SK-N-SH (cell line): ENCODE measurements around the gene ZNF91. TPM values are rescaled to one million over a fixed set of nuclear protein-coding genes. Genes with fewer than 3 reads are reported as not detected.

ENCODE experiments used
- CTCF ChIA-PET: fragments of 300-600, 350-600 bp; formaldehyde crosslinking; extraction: SDS; loops from one replicate; lab custom pipeline; 2021; lab: Yijun Ruan, JAX
- POLR2A ChIA-PET: fragments of 350-600 bp; sonication (Branson Sonifier 250); formaldehyde crosslinking; extraction: SDS; loops from one replicate; lab custom pipeline; 2020; ENCODE audit warnings: antibody characterized with exemption, inconsistent platforms; lab: Yijun Ruan, JAX
- DNase-seq: peaks from one replicate; pipeline ENCODE4 v3.0.0; 2012
- H2AFZ ChIP-seq: fragments of 200-600 bp; sonication (generic); 2 replicates; pipeline ENCODE4 v1.8.1; 2016; ENCODE audit warnings: antibody characterized with exemption, mild to moderate bottlenecking, low read depth
- H3F3A ChIP-seq: fragments of 200-600 bp; sonication (generic); replicated peaks from 2 replicates; pipeline ENCODE3; 2016; ENCODE audit warnings: antibody characterized with exemption, mild to moderate bottlenecking; ENCODE audit not compliant: insufficient read depth
- H3K27ac ChIP-seq, 2 experiments: fragments of 200-500 bp in 1 of 2; fragments of 200-600 bp in 1 of 2; sonication (Bioruptor generic) in 1 of 2; sonication (generic), shearing (Covaris generic) in 1 of 2; 2 replicates each; pipeline versions ENCODE4 v1.5.1 to v1.6.1; 2014 to 2016; ENCODE audit warnings: low read depth in 2 of 2, inconsistent platforms in 1 of 2, low read length in 1 of 2, mild to moderate bottlenecking in 1 of 2, mixed read lengths in 1 of 2
- H3K27me3 ChIP-seq: fragments of 200-600 bp; sonication (generic), shearing (Covaris generic); 2 replicates; pipeline ENCODE4 v1.6.1; 2016; ENCODE audit warnings: mixed run types; ENCODE audit not compliant: insufficient read depth
- H3K36me3 ChIP-seq, 2 experiments: fragments of 200-500 bp in 1 of 2; fragments of 200-600 bp in 1 of 2; sonication (Bioruptor generic) in 1 of 2; sonication (generic) in 1 of 2; replicated peaks in 1 of 2; 2 replicates each; pipeline versions ENCODE3 to v1.5.1; 2014 to 2016; ENCODE audit warnings: low read length in 1 of 2, mild to moderate bottlenecking in 1 of 2; ENCODE audit not compliant: insufficient read depth in 2 of 2, control insufficient read depth in 1 of 2
- H3K4me1 ChIP-seq, 2 experiments: fragments of 200-500 bp in 1 of 2; fragments of 200-600 bp in 1 of 2; sonication (Bioruptor generic) in 1 of 2; sonication (generic), shearing (Covaris generic) in 1 of 2; 2 replicates each; pipeline versions ENCODE4 v1.5.1 to v1.6.1; 2014 to 2016; ENCODE audit warnings: low read depth in 1 of 2, low read length in 1 of 2, mixed run types in 1 of 2; ENCODE audit not compliant: insufficient read depth in 2 of 2, control insufficient read depth in 1 of 2
- H3K4me2 ChIP-seq: fragments of 200-600 bp; sonication (generic), shearing (Covaris generic); 2 replicates; pipeline ENCODE4 v1.6.1; 2017; ENCODE audit warnings: mixed run types
- H3K4me3 ChIP-seq, 2 experiments: fragments of 200-500 bp in 1 of 2; fragments of 200-600 bp in 1 of 2; sonication (Bioruptor generic) in 1 of 2; sonication (generic), shearing (Covaris generic) in 1 of 2; 2 replicates each; pipeline versions ENCODE4 v1.5.1 to v1.8.1; 2014 to 2016; ENCODE audit warnings: low read depth in 2 of 2, inconsistent platforms in 1 of 2, low read length in 1 of 2, mild to moderate bottlenecking in 1 of 2, mixed read lengths in 1 of 2, moderate library complexity in 1 of 2
- H3K79me2 ChIP-seq: fragments of 200-600 bp; sonication (generic); 2 replicates; pipeline ENCODE4 v1.8.1; 2017; ENCODE audit warnings: mild to moderate bottlenecking; ENCODE audit not compliant: insufficient read depth
- H3K9ac ChIP-seq: fragments of 200-600 bp; sonication (generic); 2 replicates; pipeline ENCODE4 v1.6.1; 2017; ENCODE audit warnings: mixed run types
- H3K9me2 ChIP-seq: fragments of 200-600 bp; sonication (generic); 2 replicates; pipeline ENCODE4 v1.6.1; 2017; ENCODE audit warnings: mixed run types
- H3K9me3 ChIP-seq: fragments of 200-600 bp; sonication (generic); 2 replicates; pipeline ENCODE4 v1.6.1; 2017; ENCODE audit warnings: mixed run types, mild to moderate bottlenecking, moderate library complexity
- H4K20me1 ChIP-seq: fragments of 200-600 bp; sonication (generic); 2 replicates; pipeline ENCODE4 v1.6.1; 2017; ENCODE audit warnings: mild to moderate bottlenecking, mixed run types; ENCODE audit not compliant: insufficient read depth
- ELF1 ChIP-seq: IDR thresholded peaks from 2 replicates; pipeline ENCODE4 v1.4.0; 2012
- EZH2phosphoT487 ChIP-seq: fragments of 200-600 bp; sonication (generic); IDR thresholded peaks from 2 replicates; pipeline ENCODE4 v1.6.1; 2017; ENCODE audit warnings: low read depth, mixed run types, mild to moderate bottlenecking, antibody characterized with exemption, moderate library complexity, borderline replicate concordance
- FOXJ3 ChIP-seq: sonication (generic); formaldehyde crosslinking; IDR thresholded peaks from 2 replicates; pipeline ENCODE4 v1.5.1; 2020; ENCODE audit warnings: mild to moderate bottlenecking, missing genetic modification reagents
- GATA2 ChIP-seq: sonication (generic); formaldehyde crosslinking; IDR thresholded peaks from 2 replicates; pipeline ENCODE4 v1.5.0; 2020; ENCODE audit warnings: mild to moderate bottlenecking, missing genetic modification reagents
- IRF3 ChIP-seq: fragments of 150-350 bp; IDR thresholded peaks from 2 replicates; pipeline ENCODE4 v1.6.1; 2016; ENCODE audit warnings: mild to moderate bottlenecking, low read depth, low read length
- JUND ChIP-seq: IDR thresholded peaks from 2 replicates; pipeline ENCODE4 v1.4.0; 2012
- MAX ChIP-seq: IDR thresholded peaks from 2 replicates; pipeline ENCODE4 v1.4.0; 2012; ENCODE audit warnings: low read depth
- MXI1 ChIP-seq: IDR thresholded peaks from 2 replicates; pipeline ENCODE4 v1.6.1; 2012; ENCODE audit warnings: mild to moderate bottlenecking, low read depth, low read length, improper control_type of control experiment
- NFIC ChIP-seq: IDR thresholded peaks from 2 replicates; pipeline ENCODE4 v1.4.0; 2012; ENCODE audit warnings: borderline replicate concordance
- RAD21 ChIP-seq: IDR thresholded peaks from 2 replicates; pipeline ENCODE4 v1.6.1; 2012; ENCODE audit warnings: mild to moderate bottlenecking, low read length
- RXRA ChIP-seq: IDR thresholded peaks from 2 replicates; pipeline ENCODE4 v1.4.0; 2012; ENCODE audit warnings: low read depth, mild to moderate bottlenecking, borderline replicate concordance
- SIN3A ChIP-seq: IDR thresholded peaks from 2 replicates; pipeline ENCODE4 v1.6.1; 2012; ENCODE audit warnings: low read depth, mild to moderate bottlenecking, low read length, moderate library complexity, borderline replicate concordance
- TEAD4 ChIP-seq: IDR thresholded peaks from 2 replicates; pipeline ENCODE4 v1.4.0; 2012; ENCODE audit warnings: mild to moderate bottlenecking, borderline replicate concordance; ENCODE audit not compliant: insufficient read depth
- USF2 ChIP-seq: fragments of 150-350 bp; IDR thresholded peaks from 2 replicates; pipeline ENCODE4 v1.6.1; 2017; ENCODE audit warnings: antibody characterized with exemption, low read length, low read depth, borderline replicate concordance
- YY1 ChIP-seq: IDR thresholded peaks from 2 replicates; pipeline ENCODE4 v1.4.0; 2012; ENCODE audit warnings: low read depth, mild to moderate bottlenecking
- WGBS: methylation state at CpG from one replicate; pipeline ENCODE4 v1.1.6; 2017; ENCODE audit warnings: low lambda C conversion rate; 5-methylcytosine and 5-hydroxymethylcytosine counted together
- polyA plus RNA-seq, 3 experiments: library from polyadenylated mRNA; depleted of rRNA; stranded (reverse); fragments of >200 nt; gene quantifications; 2 replicates each; pipeline ENCODE4 v1.2.3, GENCODE V29; 2012
- TF ChIP-seq, protein P1 (sequence below): fragments of 200-600 bp; sonication (generic); IDR thresholded peaks from 2 replicates; pipeline ENCODE4 v1.6.1; 2017; ENCODE audit warnings: antibody characterized with exemption, mild to moderate bottlenecking, moderate library complexity

Gene ZNF91
- polyA plus RNA-seq, 1 of the 3 experiments (the other 2 are of a cell fraction), result 11.8 TPM

- WGBS, result 86% methylated on average over 4 of the region's 4 CpGs
- H3K4me1 ChIP-seq, result no peaks in the 10 kb centered on the region
- no peak overlapping the region for H3K27ac ChIP-seq
- no peak overlapping the region for H3K4me3 ChIP-seq
- no peaks in the 10 kb centered on the region for H3K79me2 ChIP-seq
- no peak overlapping the region for H2AFZ ChIP-seq
- DNase-seq, result no peak
- H3F3A ChIP-seq, result no peaks in the 10 kb centered on the region
- no peak overlapping the region for H3K4me2 ChIP-seq
- H4K20me1 ChIP-seq, result no peaks in the 10 kb centered on the region
- H3K9me3 ChIP-seq, result no peaks in the 10 kb centered on the region
- no peak overlapping the region for H3K9ac ChIP-seq
- no peak for TF ChIP-seq SIN3A
- no peak for TF ChIP-seq TEAD4
- TF ChIP-seq GATA2 (CRISPR knock-in tag), result no peak
- no peak for TF ChIP-seq ELF1
- peaks cover 0 to 4% of the 10 kb centered on the region in 2 experiments for H3K36me3 ChIP-seq
- no peaks in the 10 kb centered on the region for H3K9me2 ChIP-seq
- CTCF ChIA-PET, result interaction anchor here (0.7 to 1.0 kb wide), 2 partner anchors 12 to 19 kb away, joined by 3 read pairs; no protein-coding TSS in a partner anchor
- no peaks in the 10 kb centered on the region for H3K27me3 ChIP-seq
- POLR2A ChIA-PET, result interaction anchor here (0.6 kb wide), 1 partner anchor 8 kb away, joined by 3 read pairs; the partner anchor contains the start of gene ZNF91
Observed at GRCh38 chr19:23403581-23404324, 8.5 kb upstream of the ZNF91 start.

DNA sequence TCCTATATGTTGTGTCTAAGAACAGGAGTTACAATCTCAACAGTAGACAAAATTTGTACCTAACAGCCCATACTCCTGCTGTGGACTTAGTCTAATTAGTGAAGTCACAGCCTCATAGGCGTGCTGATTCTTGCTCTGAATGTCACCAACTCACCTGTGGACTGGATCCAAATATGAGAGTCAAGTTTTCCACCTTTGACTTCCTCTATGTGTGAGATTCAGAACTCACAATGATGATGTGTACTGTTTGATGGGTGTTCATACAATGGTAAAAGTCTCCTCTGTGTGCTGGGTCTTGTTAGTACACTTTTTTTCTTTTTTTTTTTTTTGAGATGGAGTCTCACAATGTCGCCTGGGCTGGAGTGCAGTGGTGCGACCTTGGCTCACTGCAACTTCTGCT is 7.8 kb upstream of the ZNF91 start:
- Histone ChIP-seq H4K20me1 (no peaks in the 10 kb centered on the region), H2AFZ (no peak overlapping the region), H3K9me3 (no peaks in the 10 kb centered on the region), H3K9ac (no peak overlapping the region), H3K27ac (no peak overlapping the region), H3K36me3 (peaks cover 0 to 4% of the 10 kb centered on the region in 2 experiments), H3K4me2 (no peak overlapping the region), H3K9me2 (no peaks in the 10 kb centered on the region), H3K79me2 (no peaks in the 10 kb centered on the region), H3K27me3 (no peaks in the 10 kb centered on the region), H3K4me1 (no peaks in the 10 kb centered on the region), H3K4me3 (no peak overlapping the region), H3F3A (no peaks in the 10 kb centered on the region)
- POLR2A ChIA-PET, result interaction anchor here (0.6 kb wide), 1 partner anchor 7 kb away, joined by 3 read pairs; the partner anchor contains the start of gene ZNF91
- TF ChIP-seq MXI1 (no peak), MAX (no peak)
- DNase-seq, result no peak
- WGBS, result 66% methylated on average over 3 of the region's 3 CpGs
- CTCF ChIA-PET, result interaction anchor here (1.0 kb wide), 1 partner anchor 13 kb away, joined by 3 read pairs; no protein-coding TSS in a partner anchor

- 68% methylated on average over 2 of the region's 2 CpGs for WGBS
- Histone ChIP-seq H3F3A (no peaks in the 10 kb centered on the region), H3K27ac (no peak overlapping the region), H3K9me3 (no peaks in the 10 kb centered on the region), H3K36me3 (peaks cover 0 to 4% of the 10 kb centered on the region in 2 experiments), H3K27me3 (no peaks in the 10 kb centered on the region), H3K9ac (no peak overlapping the region), H3K9me2 (no peaks in the 10 kb centered on the region), H2AFZ (no peak overlapping the region), H3K4me3 (no peak overlapping the region), H4K20me1 (no peaks in the 10 kb centered on the region), H3K4me2 (no peak overlapping the region), H3K4me1 (no peaks in the 10 kb centered on the region), H3K79me2 (no peaks in the 10 kb centered on the region)
- DNase-seq, result no peak
- TF ChIP-seq NFIC (no peak), ELF1 (no peak), YY1 (no peak), EZH2phosphoT487 (no peak), USF2 (no peak), FOXJ3 (CRISPR knock-in tag) (no peak), RAD21 (no peak), IRF3 (no peak), RXRA (no peak), JUND (no peak)
- TF ChIP-seq, protein P1, sequence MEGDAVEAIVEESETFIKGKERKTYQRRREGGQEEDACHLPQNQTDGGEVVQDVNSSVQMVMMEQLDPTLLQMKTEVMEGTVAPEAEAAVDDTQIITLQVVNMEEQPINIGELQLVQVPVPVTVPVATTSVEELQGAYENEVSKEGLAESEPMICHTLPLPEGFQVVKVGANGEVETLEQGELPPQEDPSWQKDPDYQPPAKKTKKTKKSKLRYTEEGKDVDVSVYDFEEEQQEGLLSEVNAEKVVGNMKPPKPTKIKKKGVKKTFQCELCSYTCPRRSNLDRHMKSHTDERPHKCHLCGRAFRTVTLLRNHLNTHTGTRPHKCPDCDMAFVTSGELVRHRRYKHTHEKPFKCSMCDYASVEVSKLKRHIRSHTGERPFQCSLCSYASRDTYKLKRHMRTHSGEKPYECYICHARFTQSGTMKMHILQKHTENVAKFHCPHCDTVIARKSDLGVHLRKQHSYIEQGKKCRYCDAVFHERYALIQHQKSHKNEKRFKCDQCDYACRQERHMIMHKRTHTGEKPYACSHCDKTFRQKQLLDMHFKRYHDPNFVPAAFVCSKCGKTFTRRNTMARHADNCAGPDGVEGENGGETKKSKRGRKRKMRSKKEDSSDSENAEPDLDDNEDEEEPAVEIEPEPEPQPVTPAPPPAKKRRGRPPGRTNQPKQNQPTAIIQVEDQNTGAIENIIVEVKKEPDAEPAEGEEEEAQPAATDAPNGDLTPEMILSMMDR, result no peak
- CTCF ChIA-PET, result no interaction called here
- POLR2A ChIA-PET, result no interaction called here
Observed at GRCh38 chr19:23402388-23402787, 7.1 kb upstream of the ZNF91 start.
